ENCODE results near the gene TWIST2.

- TF ChIP-seq POLR2A (IDR thresholded peaks at IDR 0.05) (no peak), CTCF (IDR thresholded peaks at IDR 0.05) (no peak)
Observed at GRCh38 chr2:238896641-238897040, 48.8 kb downstream of the TWIST2 start.
